HG02763 (cell line): ENCODE measurements around the gene GREM2.

Source experiments
- ATAC-seq: cut with Tn5 transposase; IDR thresholded peaks from one replicate; pipeline ENCODE4 v1.9.1; 2021; ENCODE audit warnings: mild to moderate bottlenecking, moderate library complexity; ENCODE audit not compliant: unreplicated experiment

The GREM2 gene

GRCh38 chr1:240503036-240503435 lies 108.9 kb downstream of the GREM2 start:
- no peak for ATAC-seq

GRCh38 chr1:240501115-240501514 lies 110.8 kb downstream of the GREM2 start:
- ATAC-seq: no peak

GRCh38 chr1:240500647-240501046 lies 111.3 kb downstream of the GREM2 start:
- ATAC-seq: no peak

- no peak for ATAC-seq
These were observed 112.9 kb downstream of the GREM2 start for GRCh38 chr1:240499012-240499411.

- no peak for ATAC-seq
These were observed 113.6 kb downstream of the GREM2 start for GRCh38 chr1:240498335-240498734.

GRCh38 chr1:240497908-240498307 lies 114.0 kb downstream of the GREM2 start:
- no peak for ATAC-seq

GRCh38 chr1:240496941-240497340 lies 115.0 kb downstream of the GREM2 start:
- ATAC-seq: no peak

- no peak for ATAC-seq
These were observed 115.6 kb downstream of the GREM2 start for GRCh38 chr1:240496356-240496755.

GRCh38 chr1:240495601-240496000 lies 116.4 kb downstream of the GREM2 start:
- no peak for ATAC-seq

- ATAC-seq: no peak
These were observed 119.0 kb downstream of the GREM2 start for GRCh38 chr1:240492832-240493440.

GRCh38 chr1:240491796-240492195 lies 120.2 kb downstream of the GREM2 start:
- no peak for ATAC-seq

- ATAC-seq: no peak
These were observed 120.8 kb downstream of the GREM2 start for GRCh38 chr1:240491156-240491555.

- ATAC-seq: no peak
These were observed 124.5 kb downstream of the GREM2 start for GRCh38 chr1:240487493-240487892.

- ATAC-seq: no peak
These were observed 125.3 kb downstream of the GREM2 start for GRCh38 chr1:240486611-240487010.

GRCh38 chr1:240484804-240485443 lies 127.0 kb downstream of the GREM2 start:
- ATAC-seq: no peak

GRCh38 chr1:240478536-240478935 lies 133.4 kb downstream of the GREM2 start:
- ATAC-seq: no peak

GRCh38 chr1:240475832-240476231 lies 136.1 kb downstream of the GREM2 start:
- ATAC-seq: no peak

- ATAC-seq: no peak
These were observed 137.8 kb downstream of the GREM2 start for GRCh38 chr1:240474133-240474614.

- no peak for ATAC-seq
These were observed 143.3 kb downstream of the GREM2 start for GRCh38 chr1:240468656-240469055.

GRCh38 chr1:240467895-240468294 lies 144.1 kb downstream of the GREM2 start:
- no peak for ATAC-seq

GRCh38 chr1:240466509-240466908 lies 145.4 kb downstream of the GREM2 start:
- no peak for ATAC-seq

GRCh38 chr1:240465531-240465940 lies 146.4 kb downstream of the GREM2 start:
- no peak for ATAC-seq

GRCh38 chr1:240464099-240464498 lies 147.9 kb downstream of the GREM2 start:
- no peak for ATAC-seq
